Activated T-helper 17 cell treated with anti-CD3 and anti-CD28 coated beads, Interleukin-2, amount 50 U/mL, for 72 hours (primary cell): ENCODE data around the gene SERTAD4. TPM values are rescaled to one million over a fixed set of nuclear protein-coding genes. Genes with fewer than 3 reads are reported as not detected.
"Not testable (repeated sequence)": the region's sequence is repeated elsewhere in the genome, so short reads cannot be mapped to it uniquely, and the experiment has no call there.

Source experiments
- ATAC-seq: fragments of 150-1000 bp; cut with Tn5 transposase; replicated peaks from 2 replicates; pipeline ENCODE4 v1.10.0; 2021; ENCODE audit warnings: mild to moderate bottlenecking, moderate library complexity
- H3K27ac Mint-ChIP-seq: one replicate; pipeline ENCODE4 v1.8.0; 2022; ENCODE audit warnings: mixed read lengths
- H3K27me3 Mint-ChIP-seq: one replicate; pipeline ENCODE4 v1.8.0; 2022; ENCODE audit warnings: mixed read lengths
- H3K36me3 Mint-ChIP-seq: one replicate; pipeline ENCODE4 v1.8.0; 2022; ENCODE audit warnings: low read depth, mild to moderate bottlenecking, mixed read lengths
- H3K4me1 Mint-ChIP-seq: one replicate; pipeline ENCODE4 v1.8.0; 2022; ENCODE audit warnings: mixed read lengths
- H3K4me3 Mint-ChIP-seq: one replicate; pipeline ENCODE4 v1.8.0; 2022; ENCODE audit warnings: mild to moderate bottlenecking, mixed read lengths
- H3K9me3 Mint-ChIP-seq: one replicate; pipeline ENCODE4 v1.8.0; 2022; ENCODE audit warnings: mixed read lengths
- total RNA-seq, 2 donors: library from RNA; stranded (reverse); gene quantifications; one replicate each; pipeline ENCODE4 v1.2.3, GENCODE V29; 2022

SERTAD4 gene
- not detected for total RNA-seq

DNA sequence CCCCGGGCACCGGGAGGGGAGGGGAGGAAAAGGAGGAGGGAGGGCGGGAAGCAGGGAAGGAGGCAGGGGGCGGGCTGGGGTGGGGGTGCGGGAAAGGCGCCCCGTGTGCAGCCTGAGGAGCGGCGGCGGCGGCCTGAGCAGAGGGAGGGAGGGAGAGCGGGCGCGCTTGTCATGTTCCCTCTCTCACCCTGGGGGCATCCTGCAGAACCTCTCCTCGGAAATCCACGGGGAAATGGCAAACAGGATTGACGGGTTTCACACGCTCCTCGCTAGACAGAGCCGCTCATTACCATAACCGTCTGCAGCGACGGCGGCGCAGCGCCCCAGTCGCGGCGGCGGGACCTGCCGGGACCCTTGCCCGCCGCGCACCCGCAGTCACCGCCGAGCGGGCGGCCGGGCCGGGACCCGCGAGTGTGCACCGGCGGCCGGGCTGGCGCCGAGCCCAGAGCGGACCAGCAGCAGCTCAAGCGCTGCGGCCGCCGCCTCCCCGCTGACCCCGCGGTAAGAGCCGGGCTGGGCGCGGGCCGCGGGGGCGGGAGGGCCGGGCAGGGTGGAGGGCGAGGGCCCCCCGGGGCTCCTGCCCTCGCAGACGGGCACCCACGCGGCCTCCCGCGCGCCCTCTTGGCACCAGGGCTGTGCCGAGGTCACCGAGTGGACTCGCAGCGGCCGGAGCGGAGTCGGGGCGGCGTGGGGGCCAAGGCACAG lies at the start of gene SERTAD4:
SERTAD4 (plus strand) TSS at position 286 of the 705 bp plus-strand sequence. CDS start 5,165 bp downstream, outside the sequence.
- Mint-ChIP-seq H3K36me3 (no peaks in the 10 kb centered on the region), H3K27ac (no peak within 1 kb of the TSS), H3K4me3 (peak within 1 kb of the TSS; percentile 60), H3K9me3 (no peaks in the 10 kb centered on the region), H3K4me1 (peaks cover 9% of the 10 kb centered on the region), H3K27me3 (peaks cover 45% of the 10 kb centered on the region)
- peak; percentile 11 for ATAC-seq

DNA sequence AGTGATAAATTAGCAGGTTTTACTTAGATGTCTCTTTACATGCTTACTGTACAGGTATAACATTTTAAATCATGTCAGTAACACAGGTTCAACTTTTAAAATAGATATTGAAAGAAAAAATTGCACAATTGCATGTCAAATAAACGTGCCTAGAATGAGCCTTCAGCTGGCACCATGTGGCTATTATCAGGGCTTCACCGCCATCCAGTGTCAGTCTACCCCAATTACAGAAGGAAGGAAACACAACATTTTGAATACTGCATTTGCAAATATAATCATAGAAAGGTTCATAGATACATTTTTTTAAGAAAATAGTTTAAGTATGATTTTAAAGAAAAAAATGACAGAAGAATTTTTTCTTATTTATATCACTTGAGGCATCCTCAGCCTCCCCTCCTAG lies 47.5 kb upstream of the SERTAD4 start:
- no peaks in the 10 kb centered on the region for H3K36me3 Mint-ChIP-seq
- no peak overlapping the region for H3K27ac Mint-ChIP-seq
- H3K4me3 Mint-ChIP-seq, result no peak overlapping the region
- no peaks in the 10 kb centered on the region for H3K4me1 Mint-ChIP-seq
- H3K27me3 Mint-ChIP-seq, result peaks cover 13% of the 10 kb centered on the region
- ATAC-seq, result no peak
- no peaks in the 10 kb centered on the region for H3K9me3 Mint-ChIP-seq

DNA sequence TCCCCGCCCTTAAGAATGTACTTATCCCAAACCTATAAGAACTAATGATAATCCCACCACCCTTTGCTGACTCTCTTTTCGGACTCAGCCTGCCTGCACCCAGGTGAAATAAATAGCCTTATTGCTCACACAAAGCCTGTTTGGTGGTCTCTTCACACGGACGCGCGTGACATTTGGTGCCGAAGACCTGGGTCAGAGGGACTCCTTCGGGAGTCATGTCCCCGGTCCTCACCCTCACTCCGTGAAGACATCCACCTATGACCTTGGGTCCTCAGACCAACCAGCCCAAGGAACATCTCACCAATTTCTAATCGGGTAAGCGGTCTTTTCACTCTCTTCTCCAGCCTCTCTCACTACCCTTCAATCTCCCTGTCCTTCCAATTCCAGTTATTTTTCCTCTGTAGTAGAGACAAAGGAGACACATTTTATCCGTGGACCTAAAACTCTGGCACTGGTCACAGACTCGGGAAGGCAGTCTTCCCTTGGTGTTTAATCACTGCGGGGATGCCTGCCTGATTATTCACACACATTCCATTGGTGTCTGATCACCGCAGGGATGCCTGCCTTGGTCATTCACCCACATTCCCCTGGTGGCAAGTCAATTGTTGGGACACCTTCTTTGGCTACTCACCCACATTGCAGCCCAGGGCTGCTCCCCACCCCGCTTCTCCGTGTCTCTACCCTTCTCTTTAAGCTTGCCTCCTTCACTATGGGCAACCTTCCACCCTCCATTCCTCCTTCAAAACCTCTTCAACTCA lies 44.6 kb upstream of the SERTAD4 start:
- H3K27me3 Mint-ChIP-seq, ATAC-seq, H3K36me3 Mint-ChIP-seq: not testable (repeated sequence)

DNA sequence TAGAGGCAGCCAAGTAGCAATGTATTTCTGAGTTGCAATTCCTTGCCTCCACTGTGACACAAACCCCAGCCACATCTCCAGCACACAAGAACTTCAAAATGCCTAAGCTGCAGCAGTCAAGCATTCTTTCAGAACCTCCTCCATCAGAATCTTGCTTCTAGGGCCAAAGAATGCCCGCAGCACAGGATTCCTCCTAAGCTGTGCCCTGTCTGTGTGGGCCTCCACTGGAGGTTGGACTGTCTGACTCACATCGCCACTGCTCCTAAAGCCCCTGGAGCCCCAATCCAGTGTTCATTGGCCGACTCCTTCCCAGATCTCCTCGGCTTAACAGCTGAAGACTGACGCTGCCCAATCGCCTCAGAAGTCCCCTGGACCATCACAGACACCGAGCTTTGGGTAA lies 43.2 kb upstream of the SERTAD4 start:
- Mint-ChIP-seq H3K4me3 (no peak overlapping the region), H3K4me1 (no peaks in the 10 kb centered on the region), H3K36me3 (no peaks in the 10 kb centered on the region), H3K27me3 (no peaks in the 10 kb centered on the region), H3K9me3 (no peaks in the 10 kb centered on the region), H3K27ac (no peak overlapping the region)
- no peak for ATAC-seq

More for the DNA sequence above, 44.6 kb upstream of the SERTAD4 start:
- not testable (repeated sequence) for H3K4me3 Mint-ChIP-seq, H3K27ac Mint-ChIP-seq, H3K4me1 Mint-ChIP-seq, H3K9me3 Mint-ChIP-seq

DNA sequence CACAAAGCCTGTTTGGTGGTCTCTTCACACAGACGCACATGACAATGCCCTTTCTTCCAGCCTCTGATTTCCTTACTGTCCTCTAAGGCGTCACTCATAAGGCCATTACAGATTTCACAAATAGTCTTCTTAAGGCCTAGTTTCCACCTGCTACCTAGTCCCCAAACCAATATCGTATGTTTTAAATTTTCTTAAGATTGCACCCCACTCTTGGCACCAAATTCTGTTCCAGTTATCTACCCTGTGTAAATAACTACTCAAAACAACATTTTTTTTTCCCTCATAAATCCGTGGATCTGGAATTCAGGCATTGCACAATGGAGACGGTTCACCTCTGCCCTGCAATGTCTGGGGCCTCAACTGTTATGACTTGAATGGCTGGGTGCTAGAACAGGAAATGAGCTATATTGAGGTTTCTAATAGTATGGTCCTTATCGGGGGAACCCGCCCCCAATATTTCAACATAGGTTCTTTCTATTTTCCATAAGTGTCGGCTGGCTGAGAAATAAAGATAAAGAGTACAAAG lies 36.9 kb upstream of the SERTAD4 start:
- Mint-ChIP-seq H3K27me3 (peaks cover 1% of the 10 kb centered on the region), H3K4me3 (no peak overlapping the region), H3K36me3 (no peaks in the 10 kb centered on the region), H3K9me3 (peaks cover 8% of the 10 kb centered on the region), H3K4me1 (no peaks in the 10 kb centered on the region), H3K27ac (no peak overlapping the region)
- ATAC-seq, result no peak

DNA sequence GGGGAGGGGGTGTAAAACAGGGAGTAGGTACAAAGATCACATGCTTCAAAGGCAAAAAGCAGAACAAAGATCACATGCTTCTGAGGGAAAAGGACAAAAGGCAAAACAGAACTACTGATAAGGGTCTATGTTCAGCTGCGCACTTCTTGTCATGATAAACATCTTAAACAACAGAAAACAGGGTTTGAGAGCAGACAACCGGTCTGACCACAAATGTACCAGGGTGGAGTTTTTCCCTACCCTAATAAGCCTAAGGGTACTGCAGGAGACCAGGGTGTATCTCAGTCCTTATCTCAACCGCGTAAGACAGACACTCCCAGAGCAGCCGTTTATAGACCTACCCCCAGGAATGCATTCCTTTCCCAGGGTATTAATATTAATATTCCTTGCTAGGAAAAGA lies 36.3 kb upstream of the SERTAD4 start:
- not testable (repeated sequence) for H3K27ac Mint-ChIP-seq, ATAC-seq, H3K9me3 Mint-ChIP-seq, H3K4me3 Mint-ChIP-seq, H3K4me1 Mint-ChIP-seq, H3K27me3 Mint-ChIP-seq, H3K36me3 Mint-ChIP-seq

DNA sequence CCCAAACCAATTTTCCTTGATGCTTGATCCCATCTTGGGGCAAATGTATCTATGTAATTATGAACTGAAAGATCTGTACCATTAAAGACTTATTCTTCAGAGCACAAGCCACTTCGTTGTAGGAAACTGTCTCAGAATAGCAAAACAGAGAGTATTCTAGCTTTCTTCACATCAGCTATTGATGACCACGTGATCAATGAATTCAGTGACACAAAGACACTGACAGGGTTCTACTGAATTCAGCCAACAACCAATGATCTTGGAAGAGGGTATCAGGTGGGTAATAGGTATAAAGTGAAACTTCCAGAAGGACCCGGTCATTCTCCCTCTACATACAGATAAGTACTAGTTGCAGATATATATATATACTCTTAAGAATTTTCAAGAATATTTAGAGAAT lies 33.8 kb upstream of the SERTAD4 start:
- no peak overlapping the region for H3K27ac Mint-ChIP-seq
- H3K4me1 Mint-ChIP-seq, result no peaks in the 10 kb centered on the region
- no peaks in the 10 kb centered on the region for H3K36me3 Mint-ChIP-seq
- H3K4me3 Mint-ChIP-seq, result no peak overlapping the region
- H3K27me3 Mint-ChIP-seq, result peaks cover 10% of the 10 kb centered on the region
- no peak for ATAC-seq
- H3K9me3 Mint-ChIP-seq, result peaks cover 8% of the 10 kb centered on the region

DNA sequence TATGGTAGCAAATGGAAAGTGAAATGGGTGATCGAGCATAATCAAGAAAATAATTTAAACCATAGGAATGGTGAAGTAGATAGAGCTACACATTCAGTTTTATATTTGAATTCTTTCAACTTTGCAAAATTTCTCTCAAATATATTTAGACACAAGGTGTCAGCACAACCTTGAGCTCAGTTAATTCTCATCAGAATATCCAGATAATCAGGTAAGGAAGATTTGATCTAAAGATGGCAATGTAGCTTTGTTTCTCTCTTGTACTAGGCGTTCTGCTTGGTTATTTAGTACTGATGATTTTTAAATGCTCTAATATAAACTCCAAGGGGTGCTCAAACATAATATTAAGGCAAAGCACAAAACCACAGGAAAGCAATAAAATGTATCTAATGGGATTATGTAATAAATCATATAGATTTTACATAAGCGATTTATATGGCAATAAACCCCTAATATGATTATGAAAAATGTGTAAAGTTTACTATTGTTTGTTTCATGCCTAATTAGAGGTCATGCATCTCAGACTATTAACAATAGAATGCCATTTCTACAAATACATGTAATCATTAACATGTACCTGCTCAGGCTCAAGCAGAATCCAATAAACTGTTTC lies 32.4 kb upstream of the SERTAD4 start:
- no peaks in the 10 kb centered on the region for H3K36me3 Mint-ChIP-seq
- ATAC-seq, result no peak
- H3K9me3 Mint-ChIP-seq, result peaks cover 8% of the 10 kb centered on the region
- no peaks in the 10 kb centered on the region for H3K4me1 Mint-ChIP-seq
- H3K27me3 Mint-ChIP-seq, result peaks cover 10% of the 10 kb centered on the region
- H3K27ac Mint-ChIP-seq, result no peak overlapping the region
- no peak overlapping the region for H3K4me3 Mint-ChIP-seq

DNA sequence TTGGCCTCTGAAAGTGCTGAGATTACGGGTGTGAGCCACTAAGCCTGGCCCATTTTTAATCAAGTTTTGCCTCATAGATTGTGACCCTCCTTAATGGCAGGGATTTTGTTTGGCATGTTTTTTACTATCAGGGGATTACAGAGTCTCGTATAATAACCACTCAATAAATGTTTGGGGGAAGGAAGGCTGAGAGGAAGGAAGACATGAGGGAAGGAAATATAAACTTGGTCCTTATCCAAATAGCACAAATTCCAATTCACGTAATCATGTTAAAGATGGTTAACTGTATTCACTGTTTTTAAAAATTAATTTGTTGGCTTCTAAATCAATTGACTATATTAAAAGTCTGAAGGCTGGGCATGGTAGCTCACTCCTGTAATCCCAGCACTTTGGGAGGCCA lies 30.9 kb upstream of the SERTAD4 start:
- Mint-ChIP-seq H3K27ac (no peak overlapping the region), H3K27me3 (peaks cover 14% of the 10 kb centered on the region), H3K4me1 (no peaks in the 10 kb centered on the region), H3K4me3 (no peak overlapping the region), H3K9me3 (peaks cover 3% of the 10 kb centered on the region), H3K36me3 (no peaks in the 10 kb centered on the region)
- ATAC-seq, result no peak

DNA sequence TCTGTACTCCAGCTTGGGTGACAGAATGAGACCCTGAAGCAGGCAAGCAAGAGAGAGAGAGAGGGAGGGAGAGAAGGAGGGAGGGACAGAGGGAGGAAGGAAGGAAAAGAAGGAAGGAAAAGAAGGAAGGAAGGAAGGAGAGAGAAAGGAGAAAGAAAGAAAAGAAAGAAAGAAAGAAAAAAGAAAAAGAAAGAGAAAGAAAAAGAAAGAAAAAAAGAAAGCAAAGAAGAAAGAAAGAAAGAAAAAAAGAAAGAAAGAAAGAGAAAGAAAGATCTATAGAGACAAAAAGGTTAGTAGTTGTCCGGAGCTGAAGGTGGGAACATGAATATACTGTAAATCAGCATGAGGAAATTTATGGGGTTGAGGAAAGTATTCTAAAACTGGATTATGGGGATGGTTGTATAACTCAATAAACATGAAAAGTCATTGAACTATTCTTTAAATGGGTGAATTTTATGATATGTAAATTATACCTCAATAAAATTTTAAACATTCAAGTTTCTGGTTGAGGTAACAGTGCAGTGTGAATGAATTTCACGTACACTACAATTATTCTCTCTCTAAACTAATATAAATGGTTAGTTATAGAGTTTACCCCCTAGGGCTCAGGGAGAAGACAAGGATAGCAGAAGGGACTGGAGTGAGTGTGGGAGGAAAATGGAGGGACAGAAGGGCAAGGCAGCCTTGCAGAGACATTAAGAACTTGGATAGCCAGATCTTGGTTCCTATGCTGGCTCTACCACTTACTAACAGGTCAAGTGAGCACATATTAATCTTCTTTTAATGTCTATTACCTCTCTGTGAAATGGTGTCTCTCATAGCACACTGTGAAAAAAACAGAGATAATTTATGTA lies 24.8 kb upstream of the SERTAD4 start:
- no peak for ATAC-seq

DNA sequence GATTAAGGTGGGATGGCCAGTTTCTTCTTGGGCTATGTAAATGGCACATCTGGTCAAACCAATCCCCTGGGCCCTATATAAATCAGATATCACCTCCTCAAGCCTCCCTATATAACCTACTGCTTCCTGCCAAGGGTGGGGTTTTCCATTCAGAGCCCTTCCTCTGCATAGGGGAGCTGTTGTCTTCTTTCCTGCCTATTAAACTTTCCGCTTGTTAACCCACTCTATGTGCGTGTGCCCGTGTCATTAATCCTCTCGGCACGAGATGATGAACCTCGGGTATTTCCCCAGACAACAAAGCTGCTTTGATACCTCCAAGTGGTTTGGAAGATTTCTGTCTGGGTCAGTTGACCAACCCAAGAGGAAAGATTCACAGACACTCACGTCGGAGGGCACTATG lies 19.3 kb upstream of the SERTAD4 start:
- Mint-ChIP-seq H3K4me1 (no peaks in the 10 kb centered on the region), H3K4me3 (no peak overlapping the region), H3K27ac (no peak overlapping the region), H3K9me3 (no peaks in the 10 kb centered on the region), H3K36me3 (no peaks in the 10 kb centered on the region), H3K27me3 (peaks cover 45% of the 10 kb centered on the region)
- ATAC-seq, result no peak

More for the DNA sequence above, 24.8 kb upstream of the SERTAD4 start:
- H3K27ac Mint-ChIP-seq, result no peak overlapping the region
- peaks cover 28% of the 10 kb centered on the region for H3K27me3 Mint-ChIP-seq
- H3K9me3 Mint-ChIP-seq, result no peaks in the 10 kb centered on the region
- H3K4me3 Mint-ChIP-seq, result no peak overlapping the region
- H3K36me3 Mint-ChIP-seq, result no peaks in the 10 kb centered on the region
- no peaks in the 10 kb centered on the region for H3K4me1 Mint-ChIP-seq

DNA sequence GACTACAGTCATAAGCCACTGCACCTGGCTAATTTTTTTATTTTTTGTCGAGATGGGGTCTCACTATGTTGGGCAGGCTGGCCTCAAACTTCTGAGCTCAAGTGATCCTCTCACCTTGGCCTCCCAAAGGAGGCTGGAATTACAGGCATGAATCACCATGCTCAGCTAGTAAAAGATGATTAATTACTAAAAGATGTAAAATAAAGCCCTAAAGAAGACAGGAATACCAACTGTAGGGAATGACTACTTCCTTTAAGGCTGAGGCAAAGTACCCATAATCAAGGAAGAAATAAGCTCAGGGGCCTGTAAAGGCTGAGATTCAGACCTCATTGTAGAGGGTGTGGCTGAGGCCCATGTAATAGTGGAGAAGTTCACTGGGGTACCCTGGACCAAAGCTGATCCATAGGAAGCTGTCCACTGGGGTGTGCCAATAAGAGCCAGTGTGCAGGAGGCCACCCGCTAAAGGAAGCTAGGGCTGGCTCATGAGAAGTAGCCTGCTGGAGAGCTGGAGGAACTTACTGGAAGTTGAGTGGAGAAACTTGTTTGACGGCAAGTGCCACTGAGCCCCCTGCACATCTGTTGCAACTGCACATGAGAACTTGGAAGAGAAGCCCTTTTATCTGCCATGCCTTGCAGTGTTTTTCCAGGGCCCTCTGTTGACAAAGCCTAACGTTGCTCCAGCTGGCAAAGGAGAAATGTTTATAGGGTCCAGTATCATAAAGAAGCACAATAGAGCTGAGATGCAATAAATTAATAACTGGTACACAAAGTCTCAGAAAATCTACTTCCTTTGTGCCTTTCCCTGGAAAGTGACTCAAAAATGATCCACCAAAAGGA lies 17.8 kb upstream of the SERTAD4 start:
- Mint-ChIP-seq H3K4me3 (no peak overlapping the region), H3K36me3 (no peaks in the 10 kb centered on the region), H3K4me1 (no peaks in the 10 kb centered on the region), H3K27ac (no peak overlapping the region), H3K9me3 (no peaks in the 10 kb centered on the region), H3K27me3 (peaks cover 40% of the 10 kb centered on the region)
- ATAC-seq, result no peak

DNA sequence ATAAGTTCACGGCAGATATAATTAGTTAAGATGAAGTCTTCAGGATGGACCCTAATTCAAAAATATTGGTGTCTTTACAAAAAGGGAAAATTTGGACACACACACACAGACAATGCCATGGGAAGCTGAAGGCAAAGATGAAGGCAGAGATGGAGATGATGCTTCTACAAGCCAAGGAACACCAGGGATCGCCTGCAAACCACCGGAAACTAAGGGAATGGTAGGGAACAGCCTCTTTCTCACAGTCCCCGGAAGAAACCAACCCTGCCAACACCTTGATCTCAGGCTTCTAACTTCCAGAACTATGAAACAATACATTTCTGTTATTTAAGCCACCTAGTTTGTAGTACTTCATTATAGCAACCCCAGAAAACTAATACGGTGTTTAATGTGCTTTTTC lies 15.1 kb upstream of the SERTAD4 start:
- Mint-ChIP-seq H3K27me3 (peaks cover 34% of the 10 kb centered on the region), H3K4me3 (no peak overlapping the region), H3K9me3 (no peaks in the 10 kb centered on the region), H3K27ac (no peak overlapping the region), H3K36me3 (no peaks in the 10 kb centered on the region), H3K4me1 (no peaks in the 10 kb centered on the region)
- no peak for ATAC-seq
